ENCODE results near the gene CD200R1L. TPM values are rescaled to one million over a fixed set of nuclear protein-coding genes. Genes with fewer than 3 reads are reported as not detected.

The CD200R1L gene
- total and polyA plus RNA-seq, 2 experiments from 2014 or later: not detected

DNA sequence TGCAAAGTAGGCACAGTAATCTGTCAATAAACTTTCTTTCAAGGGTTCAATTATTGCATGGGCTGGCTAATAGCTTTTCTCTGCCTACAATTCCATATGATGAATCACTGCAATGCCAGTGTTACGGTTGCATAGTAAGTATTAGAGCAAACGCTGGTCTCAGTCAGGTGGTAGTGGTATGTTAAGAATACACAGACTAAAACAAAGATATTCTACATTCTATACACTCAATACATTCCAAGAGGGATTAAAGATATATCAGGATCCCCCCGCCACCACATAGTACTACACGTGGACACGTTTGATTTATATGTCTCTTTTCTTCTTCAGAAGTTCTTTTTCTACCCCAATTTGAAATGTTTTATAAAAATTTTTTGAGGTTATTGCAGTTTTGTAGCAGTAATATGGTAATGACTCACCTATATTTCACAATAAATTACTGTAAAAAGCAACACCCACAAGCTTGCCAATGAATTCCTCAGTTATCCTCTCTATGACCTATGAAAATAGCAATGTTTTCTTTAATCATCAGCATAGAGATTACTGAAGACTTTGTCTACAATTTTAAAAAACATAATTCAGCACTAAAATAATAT lies 68.2 kb downstream of the CD200R1L start:
- no peaks in the 10 kb centered on the region for H3K79me2 ChIP-seq (replicated peaks; ENCODE audit: insufficient read depth)
- H3K4me3 Mint-ChIP-seq: no peak overlapping the region
- TF ChIP-seq NANOG (IDR thresholded peaks at IDR 0.05; ENCODE audit: borderline replicate concordance): no peak
- no peak for TF ChIP-seq STAT1 (IDR thresholded peaks at IDR 0.05; ENCODE audit: unreplicated experiment)
- no peak for TF ChIP-seq EZH2 (IDR thresholded peaks at IDR 0.05; ENCODE audit: low read depth, unreplicated experiment)
- TF ChIP-seq, protein P1, sequence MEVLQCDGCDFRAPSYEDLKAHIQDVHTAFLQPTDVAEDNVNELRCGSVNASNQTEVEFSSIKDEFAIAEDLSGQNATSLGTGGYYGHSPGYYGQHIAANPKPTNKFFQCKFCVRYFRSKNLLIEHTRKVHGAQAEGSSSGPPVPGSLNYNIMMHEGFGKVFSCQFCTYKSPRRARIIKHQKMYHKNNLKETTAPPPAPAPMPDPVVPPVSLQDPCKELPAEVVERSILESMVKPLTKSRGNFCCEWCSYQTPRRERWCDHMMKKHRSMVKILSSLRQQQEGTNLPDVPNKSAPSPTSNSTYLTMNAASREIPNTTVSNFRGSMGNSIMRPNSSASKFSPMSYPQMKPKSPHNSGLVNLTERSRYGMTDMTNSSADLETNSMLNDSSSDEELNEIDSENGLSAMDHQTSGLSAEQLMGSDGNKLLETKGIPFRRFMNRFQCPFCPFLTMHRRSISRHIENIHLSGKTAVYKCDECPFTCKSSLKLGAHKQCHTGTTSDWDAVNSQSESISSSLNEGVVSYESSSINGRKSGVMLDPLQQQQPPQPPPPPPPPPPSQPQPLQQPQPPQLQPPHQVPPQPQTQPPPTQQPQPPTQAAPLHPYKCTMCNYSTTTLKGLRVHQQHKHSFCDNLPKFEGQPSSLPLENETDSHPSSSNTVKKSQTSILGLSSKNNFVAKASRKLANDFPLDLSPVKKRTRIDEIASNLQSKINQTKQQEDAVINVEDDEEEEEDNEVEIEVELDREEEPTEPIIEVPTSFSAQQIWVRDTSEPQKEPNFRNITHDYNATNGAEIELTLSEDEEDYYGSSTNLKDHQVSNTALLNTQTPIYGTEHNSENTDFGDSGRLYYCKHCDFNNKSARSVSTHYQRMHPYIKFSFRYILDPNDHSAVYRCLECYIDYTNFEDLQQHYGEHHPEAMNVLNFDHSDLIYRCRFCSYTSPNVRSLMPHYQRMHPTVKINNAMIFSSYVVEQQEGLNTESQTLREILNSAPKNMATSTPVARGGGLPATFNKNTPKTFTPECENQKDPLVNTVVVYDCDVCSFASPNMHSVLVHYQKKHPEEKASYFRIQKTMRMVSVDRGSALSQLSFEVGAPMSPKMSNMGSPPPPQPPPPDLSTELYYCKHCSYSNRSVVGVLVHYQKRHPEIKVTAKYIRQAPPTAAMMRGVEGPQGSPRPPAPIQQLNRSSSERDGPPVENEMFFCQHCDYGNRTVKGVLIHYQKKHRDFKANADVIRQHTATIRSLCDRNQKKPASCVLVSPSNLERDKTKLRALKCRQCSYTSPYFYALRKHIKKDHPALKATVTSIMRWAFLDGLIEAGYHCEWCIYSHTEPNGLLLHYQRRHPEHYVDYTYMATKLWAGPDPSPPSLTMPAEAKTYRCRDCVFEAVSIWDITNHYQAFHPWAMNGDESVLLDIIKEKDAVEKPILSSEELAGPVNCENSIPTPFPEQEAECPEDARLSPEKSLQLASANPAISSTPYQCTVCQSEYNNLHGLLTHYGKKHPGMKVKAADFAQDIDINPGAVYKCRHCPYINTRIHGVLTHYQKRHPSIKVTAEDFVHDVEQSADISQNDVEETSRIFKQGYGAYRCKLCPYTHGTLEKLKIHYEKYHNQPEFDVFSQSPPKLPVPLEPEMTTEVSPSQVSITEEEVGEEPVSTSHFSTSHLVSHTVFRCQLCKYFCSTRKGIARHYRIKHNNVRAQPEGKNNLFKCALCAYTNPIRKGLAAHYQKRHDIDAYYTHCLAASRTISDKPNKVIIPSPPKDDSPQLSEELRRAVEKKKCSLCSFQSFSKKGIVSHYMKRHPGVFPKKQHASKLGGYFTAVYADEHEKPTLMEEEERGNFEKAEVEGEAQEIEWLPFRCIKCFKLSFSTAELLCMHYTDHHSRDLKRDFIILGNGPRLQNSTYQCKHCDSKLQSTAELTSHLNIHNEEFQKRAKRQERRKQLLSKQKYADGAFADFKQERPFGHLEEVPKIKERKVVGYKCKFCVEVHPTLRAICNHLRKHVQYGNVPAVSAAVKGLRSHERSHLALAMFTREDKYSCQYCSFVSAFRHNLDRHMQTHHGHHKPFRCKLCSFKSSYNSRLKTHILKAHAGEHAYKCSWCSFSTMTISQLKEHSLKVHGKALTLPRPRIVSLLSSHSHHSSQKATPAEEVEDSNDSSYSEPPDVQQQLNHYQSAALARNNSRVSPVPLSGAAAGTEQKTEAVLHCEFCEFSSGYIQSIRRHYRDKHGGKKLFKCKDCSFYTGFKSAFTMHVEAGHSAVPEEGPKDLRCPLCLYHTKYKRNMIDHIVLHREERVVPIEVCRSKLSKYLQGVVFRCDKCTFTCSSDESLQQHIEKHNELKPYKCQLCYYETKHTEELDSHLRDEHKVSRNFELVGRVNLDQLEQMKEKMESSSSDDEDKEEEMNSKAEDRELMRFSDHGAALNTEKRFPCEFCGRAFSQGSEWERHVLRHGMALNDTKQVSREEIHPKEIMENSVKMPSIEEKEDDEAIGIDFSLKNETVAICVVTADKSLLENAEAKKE (CRISPR knock-in tag; IDR thresholded peaks at IDR 0.05): no peak
- no peak for TF ChIP-seq EZH2phosphoT487 (IDR thresholded peaks at IDR 0.05; ENCODE audit: unreplicated experiment)
- no peak for TF ChIP-seq POLR2AphosphoS5 (IDR thresholded peaks at IDR 0.05; ENCODE audit: low read depth)
- no peak for TF ChIP-seq JUNB (IDR thresholded peaks at IDR 0.05; ENCODE audit: unreplicated experiment)
- no peak for TF ChIP-seq ZNF331 (CRISPR knock-in tag; IDR thresholded peaks at IDR 0.05; ENCODE audit: low read depth)
- TF ChIP-seq ZNF114 (CRISPR knock-in tag; IDR thresholded peaks at IDR 0.05): no peak
- TF ChIP-seq, protein P2, sequence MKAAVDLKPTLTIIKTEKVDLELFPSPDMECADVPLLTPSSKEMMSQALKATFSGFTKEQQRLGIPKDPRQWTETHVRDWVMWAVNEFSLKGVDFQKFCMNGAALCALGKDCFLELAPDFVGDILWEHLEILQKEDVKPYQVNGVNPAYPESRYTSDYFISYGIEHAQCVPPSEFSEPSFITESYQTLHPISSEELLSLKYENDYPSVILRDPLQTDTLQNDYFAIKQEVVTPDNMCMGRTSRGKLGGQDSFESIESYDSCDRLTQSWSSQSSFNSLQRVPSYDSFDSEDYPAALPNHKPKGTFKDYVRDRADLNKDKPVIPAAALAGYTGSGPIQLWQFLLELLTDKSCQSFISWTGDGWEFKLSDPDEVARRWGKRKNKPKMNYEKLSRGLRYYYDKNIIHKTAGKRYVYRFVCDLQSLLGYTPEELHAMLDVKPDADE (IDR thresholded peaks at IDR 0.05): no peak
- TF ChIP-seq, protein P3, sequence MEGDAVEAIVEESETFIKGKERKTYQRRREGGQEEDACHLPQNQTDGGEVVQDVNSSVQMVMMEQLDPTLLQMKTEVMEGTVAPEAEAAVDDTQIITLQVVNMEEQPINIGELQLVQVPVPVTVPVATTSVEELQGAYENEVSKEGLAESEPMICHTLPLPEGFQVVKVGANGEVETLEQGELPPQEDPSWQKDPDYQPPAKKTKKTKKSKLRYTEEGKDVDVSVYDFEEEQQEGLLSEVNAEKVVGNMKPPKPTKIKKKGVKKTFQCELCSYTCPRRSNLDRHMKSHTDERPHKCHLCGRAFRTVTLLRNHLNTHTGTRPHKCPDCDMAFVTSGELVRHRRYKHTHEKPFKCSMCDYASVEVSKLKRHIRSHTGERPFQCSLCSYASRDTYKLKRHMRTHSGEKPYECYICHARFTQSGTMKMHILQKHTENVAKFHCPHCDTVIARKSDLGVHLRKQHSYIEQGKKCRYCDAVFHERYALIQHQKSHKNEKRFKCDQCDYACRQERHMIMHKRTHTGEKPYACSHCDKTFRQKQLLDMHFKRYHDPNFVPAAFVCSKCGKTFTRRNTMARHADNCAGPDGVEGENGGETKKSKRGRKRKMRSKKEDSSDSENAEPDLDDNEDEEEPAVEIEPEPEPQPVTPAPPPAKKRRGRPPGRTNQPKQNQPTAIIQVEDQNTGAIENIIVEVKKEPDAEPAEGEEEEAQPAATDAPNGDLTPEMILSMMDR (conservative IDR thresholded peaks at IDR 0.05; ENCODE audit: low read depth in 2 of 2): no peak
- TF ChIP-seq, protein P4, sequence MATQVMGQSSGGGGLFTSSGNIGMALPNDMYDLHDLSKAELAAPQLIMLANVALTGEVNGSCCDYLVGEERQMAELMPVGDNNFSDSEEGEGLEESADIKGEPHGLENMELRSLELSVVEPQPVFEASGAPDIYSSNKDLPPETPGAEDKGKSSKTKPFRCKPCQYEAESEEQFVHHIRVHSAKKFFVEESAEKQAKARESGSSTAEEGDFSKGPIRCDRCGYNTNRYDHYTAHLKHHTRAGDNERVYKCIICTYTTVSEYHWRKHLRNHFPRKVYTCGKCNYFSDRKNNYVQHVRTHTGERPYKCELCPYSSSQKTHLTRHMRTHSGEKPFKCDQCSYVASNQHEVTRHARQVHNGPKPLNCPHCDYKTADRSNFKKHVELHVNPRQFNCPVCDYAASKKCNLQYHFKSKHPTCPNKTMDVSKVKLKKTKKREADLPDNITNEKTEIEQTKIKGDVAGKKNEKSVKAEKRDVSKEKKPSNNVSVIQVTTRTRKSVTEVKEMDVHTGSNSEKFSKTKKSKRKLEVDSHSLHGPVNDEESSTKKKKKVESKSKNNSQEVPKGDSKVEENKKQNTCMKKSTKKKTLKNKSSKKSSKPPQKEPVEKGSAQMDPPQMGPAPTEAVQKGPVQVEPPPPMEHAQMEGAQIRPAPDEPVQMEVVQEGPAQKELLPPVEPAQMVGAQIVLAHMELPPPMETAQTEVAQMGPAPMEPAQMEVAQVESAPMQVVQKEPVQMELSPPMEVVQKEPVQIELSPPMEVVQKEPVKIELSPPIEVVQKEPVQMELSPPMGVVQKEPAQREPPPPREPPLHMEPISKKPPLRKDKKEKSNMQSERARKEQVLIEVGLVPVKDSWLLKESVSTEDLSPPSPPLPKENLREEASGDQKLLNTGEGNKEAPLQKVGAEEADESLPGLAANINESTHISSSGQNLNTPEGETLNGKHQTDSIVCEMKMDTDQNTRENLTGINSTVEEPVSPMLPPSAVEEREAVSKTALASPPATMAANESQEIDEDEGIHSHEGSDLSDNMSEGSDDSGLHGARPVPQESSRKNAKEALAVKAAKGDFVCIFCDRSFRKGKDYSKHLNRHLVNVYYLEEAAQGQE (IDR thresholded peaks at IDR 0.05; ENCODE audit: unreplicated experiment): no peak
- TF ChIP-seq CREB1 (CRISPR knock-in tag; IDR thresholded peaks at IDR 0.05; ENCODE audit: low read depth): no peak
- no peaks in the 10 kb centered on the region for H3F3A ChIP-seq (replicated peaks; ENCODE audit: low read depth)
- no peaks in the 10 kb centered on the region for H3K36me3 Mint-ChIP-seq (ENCODE audit: low read depth)
- ATAC-seq (no peak), DNase-seq (ENCODE audit: low spot score) (no peak)
- H4K20me1 ChIP-seq (replicated peaks; ENCODE audit: insufficient read depth): no peaks in the 10 kb centered on the region
- no peak overlapping the region for H3K27ac ChIP-seq (ENCODE audit: low read depth)
- H3K4me2 ChIP-seq: no peak overlapping the region
- no peaks in the 10 kb centered on the region for H3K27me3 ChIP-seq (ENCODE audit: insufficient read depth)
- H3K27me3 Mint-ChIP-seq (ENCODE audit: insufficient read depth, low read depth, poor library complexity): no peaks in the 10 kb centered on the region
- no peaks in the 10 kb centered on the region for H3K4me1 ChIP-seq (ENCODE audit: insufficient read depth)
- H2AFZ ChIP-seq: no peak overlapping the region
- peaks cover 10% of the 10 kb centered on the region; the same call in 1 of the 2 replicates for H3K9me2 ChIP-seq (ENCODE audit: insufficient read depth)
- H3K4me3 ChIP-seq: no peak overlapping the region
- H3K4me1 Mint-ChIP-seq: no peaks in the 10 kb centered on the region
- no peaks in the 10 kb centered on the region for H3K36me3 ChIP-seq (ENCODE audit: insufficient read depth)
- no peaks in the 10 kb centered on the region for H3K9me3 Mint-ChIP-seq
- no peak overlapping the region for H3K27ac Mint-ChIP-seq
